Fibroblast of pulmonary artery (primary cell): Measurements from ENCODE around the gene BRD4.

Source experiments
- DNase-seq: peaks from one replicate; pipeline ENCODE4 v3.0.0-alpha.2; 2010; ENCODE audit warnings: low read depth
- H3K4me3 ChIP-seq: replicated peaks from 2 replicates; pipeline ENCODE4 v1.5.1; 2011; ENCODE audit warnings: low read depth, mild to moderate bottlenecking, control low read depth, low read length, moderate library complexity
- CTCF ChIP-seq: IDR thresholded peaks from 2 replicates; pipeline ENCODE4 v1.5.1; 2011; ENCODE audit warnings: mild to moderate bottlenecking, control low read depth, low read length, inconsistent platforms; ENCODE audit errors: missing control alignments

BRD4 gene

GRCh38 chr19:15268928-15269253 is 63.4 kb downstream of the BRD4 start:
- no peak for TF ChIP-seq CTCF
- no peak overlapping the region for H3K4me3 ChIP-seq
- DNase-seq = no peak

GRCh38 chr19:15268192-15268927 is 64.0 kb downstream of the BRD4 start:
- TF ChIP-seq CTCF = no peak
- no peak overlapping the region for H3K4me3 ChIP-seq
- DNase-seq = no peak

- no peak for TF ChIP-seq CTCF
- H3K4me3 ChIP-seq = no peak overlapping the region
- no peak for DNase-seq
Measured at GRCh38 chr19:15266683-15267082, 65.7 kb downstream of the BRD4 start.

- TF ChIP-seq CTCF = no peak
- peak; percentile 98 for DNase-seq
- no peak overlapping the region for H3K4me3 ChIP-seq
Measured at GRCh38 chr19:15265850-15266248, 66.5 kb downstream of the BRD4 start.

- DNase-seq = no peak
- H3K4me3 ChIP-seq = no peak overlapping the region
- no peak for TF ChIP-seq CTCF
Measured at GRCh38 chr19:15265214-15265849, 67.0 kb downstream of the BRD4 start.

- H3K4me3 ChIP-seq = no peak overlapping the region
- no peak for TF ChIP-seq CTCF
- DNase-seq = no peak
Measured at GRCh38 chr19:15264933-15265206, 67.5 kb downstream of the BRD4 start.
